Measurements from ENCODE around the gene MT1B.

- TF ChIP-seq TAF1 (IDR thresholded peaks at IDR 0.05; ENCODE audit: borderline replicate concordance, insufficient read depth, low read length) = no peak
- no peak for TF ChIP-seq POLR2AphosphoS5 (IDR thresholded peaks at IDR 0.05; ENCODE audit: low read depth, low read length)
- TF ChIP-seq SIN3A (IDR thresholded peaks at IDR 0.05; ENCODE audit: borderline replicate concordance, insufficient read depth, low read length) = no peak
Observed at GRCh38 chr16:56631832-56632155, 19.9 kb upstream of the MT1B start.
